ENCODE data around the gene PRSS57. TPM values are rescaled to one million over a fixed set of nuclear protein-coding genes. Genes with fewer than 3 reads are reported as not detected.

The PRSS57 gene
- total and polyA plus RNA-seq, 4 donors: 0.10 to 2.0 (median 0.60) TPM; not detected in 1

GRCh38 chr19:644789-645188, 50.5 kb downstream of the PRSS57 start:
- WGBS, 2 donors: 81 to 94% methylated on average over 14 of the region's 14 CpGs
- no peak overlapping the region for H3K27ac ChIP-seq (ENCODE audit: low read depth in 1 of 2, low read length in 1 of 2)
- H3K27me3 ChIP-seq (ENCODE audit: control insufficient read depth in 3 of 3, insufficient read depth in 3 of 3, low read length in 2 of 3): no peaks in the 10 kb centered on the region
- no peaks in the 10 kb centered on the region for H3K9me3 ChIP-seq (ENCODE audit: control insufficient read depth in 4 of 4, insufficient read depth in 3 of 4, low read length in 3 of 4)
- H3K9ac ChIP-seq (ENCODE audit: insufficient read depth in 1 of 2, low read length in 2 of 2): no peak overlapping the region
- DNase-seq: no peak
- no peaks in the 10 kb centered on the region for H3K4me1 ChIP-seq (ENCODE audit: control insufficient read depth in 5 of 5, insufficient read depth in 5 of 5, low read length in 5 of 5)
- peaks cover 0 to 49% (median 8%) of the 10 kb centered on the region in 4 donors for H3K36me3 ChIP-seq (ENCODE audit: control insufficient read depth in 4 of 4, insufficient read depth in 4 of 4, low read length in 4 of 4)
- no peak overlapping the region for H3K4me3 ChIP-seq
- TF ChIP-seq, protein P1, sequence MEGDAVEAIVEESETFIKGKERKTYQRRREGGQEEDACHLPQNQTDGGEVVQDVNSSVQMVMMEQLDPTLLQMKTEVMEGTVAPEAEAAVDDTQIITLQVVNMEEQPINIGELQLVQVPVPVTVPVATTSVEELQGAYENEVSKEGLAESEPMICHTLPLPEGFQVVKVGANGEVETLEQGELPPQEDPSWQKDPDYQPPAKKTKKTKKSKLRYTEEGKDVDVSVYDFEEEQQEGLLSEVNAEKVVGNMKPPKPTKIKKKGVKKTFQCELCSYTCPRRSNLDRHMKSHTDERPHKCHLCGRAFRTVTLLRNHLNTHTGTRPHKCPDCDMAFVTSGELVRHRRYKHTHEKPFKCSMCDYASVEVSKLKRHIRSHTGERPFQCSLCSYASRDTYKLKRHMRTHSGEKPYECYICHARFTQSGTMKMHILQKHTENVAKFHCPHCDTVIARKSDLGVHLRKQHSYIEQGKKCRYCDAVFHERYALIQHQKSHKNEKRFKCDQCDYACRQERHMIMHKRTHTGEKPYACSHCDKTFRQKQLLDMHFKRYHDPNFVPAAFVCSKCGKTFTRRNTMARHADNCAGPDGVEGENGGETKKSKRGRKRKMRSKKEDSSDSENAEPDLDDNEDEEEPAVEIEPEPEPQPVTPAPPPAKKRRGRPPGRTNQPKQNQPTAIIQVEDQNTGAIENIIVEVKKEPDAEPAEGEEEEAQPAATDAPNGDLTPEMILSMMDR (IDR thresholded peaks at IDR 0.05; ENCODE audit: control extremely low read depth, extremely low read depth): no peak
- no peak for ATAC-seq (ENCODE audit: insufficient read depth, low FRiP score)

DNA sequence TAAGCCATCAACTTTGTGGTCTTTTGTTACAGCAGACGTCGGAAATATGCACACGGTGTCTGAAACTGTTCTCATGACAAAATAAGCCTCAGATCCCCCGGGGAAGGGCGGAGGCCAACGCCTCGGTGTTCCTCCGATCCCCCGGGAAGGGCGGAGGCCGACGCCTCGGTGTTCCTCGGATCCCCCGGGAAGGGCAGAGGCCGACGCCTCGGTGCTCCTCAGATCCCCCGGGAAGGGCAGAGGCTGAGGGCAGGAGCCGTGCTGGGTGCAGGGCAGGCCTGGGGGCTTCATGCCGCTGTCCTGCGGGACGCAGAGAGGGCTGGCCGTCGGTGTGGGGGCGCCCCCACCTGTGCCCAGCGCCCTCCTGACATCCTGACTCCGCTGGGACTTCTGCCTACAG, 50.9 kb downstream of the PRSS57 start:
- 82 to 83% methylated on average over 28 of the region's 28 CpGs for WGBS, 2 donors
- ATAC-seq (ENCODE audit: insufficient read depth, low FRiP score): no peak
- Histone ChIP-seq H3K9me3 (ENCODE audit: control insufficient read depth in 4 of 4, insufficient read depth in 3 of 4, low read length in 3 of 4) (no peaks in the 10 kb centered on the region), H3K4me3 (no peak overlapping the region), H3K27me3 (ENCODE audit: control insufficient read depth in 3 of 3, insufficient read depth in 3 of 3, low read length in 2 of 3) (no peaks in the 10 kb centered on the region), H3K36me3 (ENCODE audit: control insufficient read depth in 4 of 4, insufficient read depth in 4 of 4, low read length in 4 of 4) (peaks cover 0 to 46% (median 7%) of the 10 kb centered on the region in 4 donors), H3K4me1 (ENCODE audit: control insufficient read depth in 5 of 5, insufficient read depth in 5 of 5, low read length in 5 of 5) (peaks cover 0 to 2% (median under 1%) of the 10 kb centered on the region in 5 donors), H3K9ac (ENCODE audit: insufficient read depth in 1 of 2, low read length in 2 of 2) (no peak overlapping the region), H3K27ac (ENCODE audit: low read depth in 1 of 2, low read length in 1 of 2) (no peak overlapping the region)
- TF ChIP-seq, protein P1 (IDR thresholded peaks at IDR 0.05; ENCODE audit: control extremely low read depth, extremely low read depth): no peak
- no peak for DNase-seq

DNA sequence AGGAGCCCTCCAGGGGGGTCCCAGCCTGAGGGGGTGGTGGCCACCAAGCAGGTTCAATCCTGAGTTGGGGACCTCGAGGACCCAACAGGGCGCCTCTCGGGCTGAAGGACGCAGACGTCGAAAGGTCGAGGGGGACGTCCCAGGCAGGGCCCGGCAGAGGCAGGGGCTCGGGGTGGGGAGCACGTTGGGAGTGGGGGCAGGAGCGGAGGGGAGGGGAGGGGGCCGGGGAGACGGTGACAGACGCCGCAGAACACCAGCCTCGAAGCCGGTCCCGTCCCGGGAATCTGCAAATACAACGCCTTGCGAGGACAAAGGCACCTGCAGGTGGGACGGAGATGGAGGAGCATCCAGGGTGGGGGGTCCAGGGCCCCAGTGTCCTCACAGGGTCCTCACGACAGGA, 51.5 kb downstream of the PRSS57 start:
- H3K36me3 ChIP-seq (ENCODE audit: control insufficient read depth in 4 of 4, insufficient read depth in 4 of 4, low read length in 4 of 4): peaks cover 0 to 40% (median 3%) of the 10 kb centered on the region in 4 donors
- no peak overlapping the region for H3K9ac ChIP-seq (ENCODE audit: insufficient read depth in 1 of 2, low read length in 2 of 2)
- ATAC-seq (ENCODE audit: insufficient read depth, low FRiP score) (no peak), DNase-seq (no peak)
- H3K27me3 ChIP-seq (ENCODE audit: control insufficient read depth in 3 of 3, insufficient read depth in 3 of 3, low read length in 2 of 3): no peaks in the 10 kb centered on the region
- WGBS, 2 donors: 91 to 94% methylated on average over 24 of the region's 24 CpGs
- H3K4me3 ChIP-seq: no peak overlapping the region
- H3K27ac ChIP-seq (ENCODE audit: low read depth in 1 of 2, low read length in 1 of 2): no peak overlapping the region
- TF ChIP-seq, protein P1 (IDR thresholded peaks at IDR 0.05; ENCODE audit: control extremely low read depth, extremely low read depth): no peak
- no peaks in the 10 kb centered on the region for H3K9me3 ChIP-seq (ENCODE audit: control insufficient read depth in 4 of 4, insufficient read depth in 3 of 4, low read length in 3 of 4)
- H3K4me1 ChIP-seq (ENCODE audit: control insufficient read depth in 5 of 5, insufficient read depth in 5 of 5, low read length in 5 of 5): peaks cover 0 to 7% (median 4%) of the 10 kb centered on the region in 5 donors

All from lung (tissue), 12 donors.